Suppressor macrophage (primary cell): ENCODE results near the gene PRRG4.
"Not testable (repeated sequence)": the region's sequence is repeated elsewhere in the genome, so short reads cannot be mapped to it uniquely, and the experiment has no call there.

Source experiments
- DNase-seq, 4 experiments: peaks; one replicate each; pipeline ENCODE4 v3.0.0-alpha.2; 2020 to 2022
- total RNA-seq, 17 experiments: gene quantifications; one replicate each; lab custom pipeline; 2026; ENCODE audit warnings: mixed read lengths in 6 of 17, inconsistent platforms in 3 of 17; lab: John Stamatoyannopoulos, UW

Gene PRRG4
- total RNA-seq = 7.8 to 22.5 (median 12.3) reads per million in 17 experiments

DNA sequence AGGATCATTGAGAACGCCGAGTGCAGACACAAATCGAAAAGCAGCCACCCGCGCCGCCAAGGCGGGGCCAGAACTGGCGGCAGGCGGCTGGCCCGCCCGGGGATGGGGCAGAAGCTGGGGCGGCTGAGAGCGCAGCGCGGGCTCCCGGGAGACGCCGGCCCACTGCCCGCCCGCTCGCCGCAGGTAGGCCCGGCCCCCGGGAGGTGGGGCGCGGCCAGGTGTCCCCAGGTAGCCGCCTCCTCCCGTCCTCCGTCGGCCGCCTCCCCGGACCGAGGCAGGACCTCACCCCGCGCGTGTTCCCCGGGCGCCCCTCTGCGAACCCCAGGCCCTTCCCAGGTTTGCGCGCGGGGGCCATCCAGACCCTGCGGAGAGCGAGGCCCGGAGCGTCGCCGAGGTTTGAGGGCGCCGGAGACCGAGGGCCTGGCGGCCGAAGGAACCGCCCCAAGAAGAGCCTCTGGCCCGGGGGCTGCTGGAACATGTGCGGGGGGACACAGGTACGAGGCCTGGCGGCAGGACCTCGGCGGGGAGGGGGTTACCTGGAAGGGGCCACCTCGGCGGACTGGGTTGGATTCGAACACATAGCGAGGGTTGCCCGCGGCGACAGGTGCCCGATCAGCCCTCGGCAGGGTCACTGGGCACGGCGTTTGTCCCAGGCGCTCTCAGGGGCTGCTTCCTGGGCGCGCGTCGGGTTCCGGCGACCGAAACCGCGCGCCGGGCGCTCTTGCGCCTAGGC lies at the start of gene PRRG4:
TSS of gene PRRG4 (plus strand) at position 248 of the 733 bp plus-strand sequence. CDS start 603 bp downstream, outside the sequence.
- peak; percentile 85 to 91 (median 88) for DNase-seq

DNA sequence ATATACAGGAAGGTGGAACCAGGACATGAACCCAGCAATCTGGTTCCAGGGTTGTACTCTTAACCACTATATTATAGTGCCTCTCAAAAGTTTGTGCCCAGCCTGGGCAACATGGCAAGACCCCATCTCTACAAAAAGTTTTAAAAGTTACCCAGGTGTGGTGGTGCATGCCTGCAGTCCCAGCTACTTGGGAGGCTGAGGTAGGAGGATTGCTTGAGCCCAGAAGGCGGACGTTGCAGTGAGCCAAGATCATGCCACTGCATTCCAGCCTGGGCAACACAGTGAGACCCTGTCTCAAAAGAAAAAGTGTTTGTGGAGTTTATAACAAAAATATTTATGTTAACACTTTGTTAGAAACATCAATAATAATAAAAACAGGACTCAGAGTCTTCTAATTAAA lies 48.9 kb upstream of the PRRG4 start:
- DNase-seq = not testable (repeated sequence)

DNA sequence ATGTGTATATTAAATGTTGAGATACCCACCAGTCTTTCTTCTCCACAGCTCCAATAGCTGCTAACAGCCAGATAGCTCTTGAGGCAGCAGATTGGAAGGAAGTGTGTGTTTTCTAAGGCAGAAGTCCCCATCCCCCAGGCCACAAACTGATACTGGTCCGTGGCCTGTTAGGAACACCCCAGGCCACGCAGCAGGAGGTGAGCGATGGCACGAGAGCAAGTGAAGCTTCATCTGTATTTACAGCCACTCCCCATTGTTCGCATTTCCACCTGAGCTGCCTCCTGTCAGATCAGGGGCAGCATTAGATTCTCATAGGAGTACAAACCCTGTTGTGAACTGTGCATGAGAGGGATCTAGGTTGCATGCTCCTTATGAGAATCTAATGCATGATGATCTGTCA lies 48.0 kb upstream of the PRRG4 start:
- no peak for DNase-seq

DNA sequence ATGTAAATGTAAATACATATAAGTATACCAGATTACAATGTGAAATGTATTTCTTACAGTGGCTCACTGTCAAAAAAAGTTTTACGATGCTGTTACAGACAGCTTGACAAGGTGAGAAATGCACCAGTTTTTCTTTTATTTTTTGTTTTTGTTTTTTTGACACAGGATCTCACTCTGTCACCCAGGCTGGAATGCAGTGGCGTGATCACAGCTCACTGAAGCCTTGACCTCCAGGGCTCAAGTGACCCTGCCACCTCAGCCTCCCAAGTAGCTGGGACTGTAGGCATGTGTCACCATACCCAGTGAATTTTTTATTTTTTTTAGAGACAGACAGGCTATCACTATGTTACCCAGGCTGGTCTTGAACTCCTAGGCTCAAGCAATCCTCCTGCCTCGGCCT lies 44.5 kb upstream of the PRRG4 start:
- DNase-seq = no peak

DNA sequence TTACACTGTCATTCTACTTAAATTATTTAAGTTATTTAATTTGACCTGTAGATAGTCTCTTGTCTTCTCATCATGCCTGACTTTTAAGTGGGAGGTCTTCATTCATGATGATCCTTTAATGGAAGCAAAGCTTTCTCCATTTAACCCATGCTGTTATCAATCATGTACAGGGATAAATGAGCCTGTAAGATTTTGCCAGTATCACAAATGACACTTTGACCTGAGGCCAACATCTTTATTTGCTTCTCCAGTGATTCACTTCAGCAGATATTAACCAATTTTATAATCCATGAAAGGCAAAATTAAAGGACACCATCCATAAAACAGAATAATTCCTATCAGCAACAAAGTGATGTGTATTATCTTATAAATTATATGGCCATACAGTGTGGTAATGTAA lies 42.9 kb upstream of the PRRG4 start:
- no peak for DNase-seq

GRCh38 chr11:32790916-32791315 lies 38.8 kb upstream of the PRRG4 start:
- DNase-seq = no peak

DNA sequence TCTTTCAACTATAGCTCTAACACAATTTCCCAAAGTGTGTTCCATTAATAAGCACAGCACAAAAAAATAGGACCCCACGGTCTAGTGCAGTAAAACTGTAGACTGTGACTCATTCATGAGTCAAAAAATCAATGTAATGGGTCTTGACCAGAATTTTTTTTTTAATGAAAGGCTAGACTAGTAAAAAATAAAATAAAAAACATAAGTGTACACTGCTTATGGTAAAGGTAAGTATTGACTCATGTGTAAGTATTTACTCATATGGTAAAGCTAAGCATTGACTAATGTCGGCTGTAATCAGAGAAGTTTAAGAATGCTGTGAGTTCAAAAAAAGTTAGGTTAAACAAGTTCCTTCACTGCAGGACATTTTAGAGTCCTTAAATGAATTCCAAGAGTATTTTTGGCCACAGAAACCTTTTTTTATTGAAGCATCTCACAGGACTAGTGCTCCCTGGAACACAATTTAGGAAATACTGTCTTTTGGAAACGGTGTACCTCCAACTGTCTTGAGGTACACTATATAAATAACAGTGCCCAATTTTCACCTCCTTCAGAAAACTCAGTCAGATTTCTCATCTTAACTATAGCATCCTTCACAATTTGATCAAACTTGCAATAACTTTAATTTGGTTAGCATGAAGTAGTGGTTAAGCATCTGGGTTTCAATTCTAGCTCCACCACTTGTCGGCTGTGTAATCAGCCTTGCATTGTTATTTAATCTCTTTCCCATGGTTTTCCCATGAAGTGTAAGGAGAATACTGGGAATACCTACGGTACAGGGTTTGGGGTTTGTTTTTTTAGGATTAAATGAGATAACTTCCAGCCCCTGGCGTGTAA lies 37.4 kb upstream of the PRRG4 start:
- no peak for DNase-seq

GRCh38 chr11:32792948-32793475 lies 36.7 kb upstream of the PRRG4 start:
- peak; percentile 58 to 77 (median 75) for DNase-seq

- DNase-seq = no peak
Measured at GRCh38 chr11:32794439-32794838, 35.3 kb upstream of the PRRG4 start, which contains the start of gene CCDC73. TSS of gene CCDC73 (minus strand) at chr11:32794662. CDS start at chr11:32760243, 34,419 bp downstream.

DNA sequence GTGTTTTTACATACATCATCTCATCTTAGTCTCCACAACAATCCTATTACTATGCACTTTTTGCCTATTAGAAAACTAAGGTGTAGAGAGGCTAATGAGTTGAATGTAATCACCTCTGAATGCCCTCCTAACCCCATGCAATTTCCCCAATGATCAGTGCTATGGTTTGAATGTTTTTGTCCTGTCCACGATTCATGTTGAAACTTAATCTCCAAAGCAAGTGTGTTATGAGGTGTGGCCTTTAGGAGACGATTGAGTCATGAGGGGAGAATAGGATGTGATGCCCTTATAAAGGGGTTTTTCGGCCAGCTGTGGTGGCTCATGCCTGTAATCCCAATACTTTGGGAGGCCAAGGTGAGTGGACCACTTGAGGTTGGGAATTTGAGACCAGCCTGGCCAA lies 33.3 kb upstream of the PRRG4 start:
- DNase-seq = no peak

DNA sequence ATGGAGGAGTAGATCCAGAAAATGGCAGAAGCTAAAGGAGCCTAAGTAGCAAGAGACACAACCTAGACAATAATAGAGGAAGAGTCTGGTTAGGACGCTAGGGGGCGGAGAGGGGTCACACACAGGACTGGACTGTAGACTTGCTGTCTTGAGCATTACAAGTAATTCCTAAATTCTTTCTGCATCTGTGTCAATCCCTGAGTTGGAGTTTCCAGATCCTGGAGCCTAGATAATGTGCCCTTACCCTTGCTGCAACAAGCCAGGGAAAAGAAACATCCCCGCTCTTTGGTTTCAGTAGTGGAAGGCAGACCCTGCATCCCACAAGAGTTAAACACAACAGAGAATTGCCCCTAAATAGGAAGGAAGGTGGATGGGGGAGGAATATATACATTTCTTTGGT lies 20.4 kb upstream of the PRRG4 start:
- DNase-seq = peak; percentile 78 to 87 (median 86)

- no peak for DNase-seq
Measured at GRCh38 chr11:32817181-32817851, 12.4 kb upstream of the PRRG4 start.

DNA sequence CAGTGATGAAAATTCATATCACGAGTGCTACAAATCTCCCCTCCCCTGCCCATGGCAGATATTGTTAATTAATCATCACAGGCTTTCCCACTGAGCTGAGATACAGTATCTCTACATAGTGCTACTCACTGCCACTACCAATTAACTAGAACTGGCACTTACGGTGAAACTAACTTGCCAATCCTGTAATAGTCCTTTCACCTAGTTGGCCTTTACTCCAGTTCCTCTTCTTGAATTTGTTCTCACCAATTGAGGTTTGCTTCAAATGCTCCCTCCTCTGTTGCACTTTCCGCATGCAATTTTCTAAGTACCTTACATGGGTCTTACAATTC lies 11.9 kb upstream of the PRRG4 start:
- peak in 1 of 4 experiments; percentile 8 for DNase-seq

- DNase-seq = peak in 1 of 4 experiments; percentile 25
Measured at GRCh38 chr11:32819187-32819586, 10.5 kb upstream of the PRRG4 start.

DNA sequence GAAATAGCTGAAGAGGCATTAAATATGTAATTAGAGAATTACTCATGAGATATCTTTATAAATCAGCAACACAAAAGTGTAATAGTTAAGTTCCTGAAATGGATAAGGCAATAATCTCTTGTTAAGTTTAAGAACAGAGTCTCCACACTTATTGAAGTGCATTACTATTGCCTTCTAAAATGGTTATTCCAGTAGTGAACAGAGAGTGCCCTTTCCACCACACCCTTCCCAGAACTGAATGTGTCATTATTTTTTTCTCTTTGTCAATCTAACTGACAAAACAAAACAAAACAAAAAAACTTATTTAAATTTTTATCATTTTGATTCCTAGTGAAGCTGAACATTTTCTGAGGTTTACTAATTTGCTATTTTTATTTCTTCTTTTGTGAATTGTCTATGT lies 9.2 kb upstream of the PRRG4 start:
- no peak for DNase-seq

DNA sequence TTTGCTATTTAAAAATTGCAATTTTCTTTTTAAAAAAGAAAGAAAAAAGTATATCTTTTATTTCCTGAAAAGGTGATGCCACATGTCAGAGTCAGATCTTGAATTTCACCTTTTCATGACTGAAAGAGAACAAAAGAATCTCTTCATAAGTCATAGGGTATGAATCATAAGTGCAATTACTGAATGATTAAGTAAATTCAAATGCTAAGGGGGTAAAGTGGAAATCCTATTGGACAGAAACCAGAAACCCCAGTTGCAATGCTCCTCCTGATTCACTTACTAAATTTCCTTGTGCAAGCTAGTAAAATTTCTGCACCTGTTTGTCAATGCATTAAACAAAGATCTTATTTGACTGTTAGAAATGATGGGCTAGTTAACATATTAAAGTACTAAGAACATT lies 8.2 kb upstream of the PRRG4 start:
- DNase-seq = peak in 2 of 4 experiments; percentile 7 to 26

DNA sequence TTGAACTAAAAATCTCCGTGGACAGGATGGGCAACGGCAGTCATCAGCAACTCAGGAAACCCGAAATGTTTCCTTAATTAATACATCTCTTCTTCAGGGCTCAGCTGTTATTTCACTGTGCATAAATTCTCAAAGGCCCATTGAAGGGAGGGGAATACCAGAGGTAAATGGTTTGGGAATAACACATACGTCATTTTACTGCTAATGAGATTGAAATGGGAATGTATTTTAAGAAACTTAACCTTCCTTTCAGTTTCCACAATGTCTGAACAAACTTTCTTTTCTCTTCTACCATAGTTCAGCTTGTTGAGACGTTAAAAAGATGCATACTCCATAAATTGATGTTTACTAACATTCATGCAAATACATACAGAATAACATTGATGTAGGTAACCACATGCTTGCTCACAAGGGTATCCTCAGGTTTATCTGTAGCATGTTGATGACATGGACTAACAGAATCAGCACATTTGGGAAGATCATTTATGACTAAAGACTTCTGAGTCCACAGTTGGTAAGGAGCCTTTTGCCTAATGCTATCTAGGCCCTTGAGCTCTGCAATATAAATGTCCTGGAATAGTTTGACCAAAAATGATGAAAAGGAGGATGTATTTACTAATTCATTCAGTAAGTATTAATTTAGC lies 7.7 kb upstream of the PRRG4 start:
- DNase-seq = no peak

GRCh38 chr11:32823617-32824016 lies 6.1 kb upstream of the PRRG4 start:
- DNase-seq = peak; percentile 27 to 49 (median 42)

GRCh38 chr11:32826113-32826512 lies 3.6 kb upstream of the PRRG4 start:
- DNase-seq = no peak

- no peak for DNase-seq
Measured at GRCh38 chr11:32827276-32827675, 2.5 kb upstream of the PRRG4 start.

GRCh38 chr11:32829157-32829679 lies 509 bp upstream of the PRRG4 start:
- DNase-seq = peak in 1 of 4 experiments; percentile 17

- peak; percentile 46 to 66 (median 60) for DNase-seq
Measured at GRCh38 chr11:32830413-32830738, 649 bp downstream of the PRRG4 start.
